ENCODE data around the gene FEM1C. TPM values are rescaled to one million over a fixed set of nuclear protein-coding genes. Genes with fewer than 3 reads are reported as not detected.
A peak's percentile ranks its signal among the peaks of the same experiment; 100 is the strongest.

FEM1C gene
- total and polyA plus RNA-seq, 9 of the 15 experiments (the other 6 are each of a cell fraction or from before 2014, with no cell fraction given): 1.4 to 9.3 (median 4.3) TPM

DNA sequence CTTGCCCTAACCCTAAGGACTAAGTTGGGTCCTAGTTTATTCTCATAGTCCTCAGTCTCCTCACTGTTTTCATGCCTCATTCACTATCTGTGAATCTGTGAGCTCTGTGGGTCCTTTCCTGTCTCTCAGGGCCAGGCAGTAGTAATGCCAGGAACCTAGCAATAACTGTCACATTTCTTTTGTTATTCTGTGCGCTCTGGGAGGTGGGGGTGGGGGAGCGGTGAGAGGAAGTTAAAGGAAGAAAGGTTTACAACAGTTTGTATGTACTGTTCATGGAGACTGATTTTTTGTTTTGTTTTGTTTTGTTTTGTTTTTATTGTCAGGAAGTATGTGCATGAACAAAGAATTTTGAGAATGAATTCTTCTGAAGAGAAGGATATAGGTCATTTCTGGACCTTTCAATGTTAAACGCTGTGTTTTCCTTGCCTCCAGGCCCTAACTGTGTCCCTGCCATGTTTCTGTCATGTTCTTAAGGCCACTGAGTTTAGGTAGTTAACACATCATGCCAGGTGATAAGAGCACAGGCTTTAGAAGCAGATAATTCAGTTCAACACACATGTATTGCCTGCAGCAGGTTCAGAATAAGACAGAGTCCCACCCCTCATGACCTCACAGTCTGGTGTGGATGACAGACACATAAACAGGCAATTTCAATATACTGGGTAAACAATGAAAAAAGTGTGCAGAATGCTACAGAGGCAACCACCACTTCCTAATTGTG is 13.3 kb upstream of the FEM1C start:
- CTCF ChIA-PET (ENCODE audit: low intra/inter-chr PET ratio): no interaction called here

More for the DNA sequence above, 13.3 kb upstream of the FEM1C start:
- Histone ChIP-seq H3K4me2 (ENCODE audit: insufficient read depth, low read length) (no peak overlapping the region), H3K79me2 (ENCODE audit: control insufficient read depth, insufficient read depth, low read length) (no peaks in the 10 kb centered on the region), H3K9me1 (ENCODE audit: control insufficient read depth, insufficient read depth, low read length) (no peaks in the 10 kb centered on the region), H3K4me1 (replicated peaks in 1 of 2; ENCODE audit: control insufficient read depth in 2 of 2, insufficient read depth in 2 of 2, low read length in 2 of 2) (no peaks in the 10 kb centered on the region; a peak in 1 of 5 replicates), H4K20me1 (replicated peaks; ENCODE audit: control insufficient read depth, insufficient read depth, low read length) (no peaks in the 10 kb centered on the region), H3K36me3 (ENCODE audit: control insufficient read depth, insufficient read depth, low read length) (no peaks in the 10 kb centered on the region), H3K27me3 (ENCODE audit: control insufficient read depth in 2 of 2, insufficient read depth in 2 of 2, low read length in 2 of 2) (no peaks in the 10 kb centered on the region), H3K9me3 (replicated peaks; ENCODE audit: control insufficient read depth, insufficient read depth, low read depth, low read length) (no peaks in the 10 kb centered on the region), H3K9ac (ENCODE audit: insufficient read depth in 1 of 2, low read depth in 2 of 2, low read length in 2 of 2) (no peak overlapping the region), H3K27ac (ENCODE audit: extremely low read depth, low read depth, low read length) (no peak overlapping the region), H2AFZ (ENCODE audit: low read depth, low read length) (peak overlapping the region; percentile 70), H3K4me3 (no peak overlapping the region)
- in situ Hi-C loops (cut with MboI) (no loop called here), intact Hi-C loops (cut with micrococcal nuclease) (no loop called here)
- TF ChIP-seq MAZ (CRISPR knock-in tag; conservative IDR thresholded peaks at IDR 0.05 in 1 of 2, IDR thresholded peaks at IDR 0.05 in 1 of 2) (no peak), SIN3A (IDR thresholded peaks at IDR 0.05; ENCODE audit: borderline replicate concordance in 2 of 2, control insufficient read depth in 1 of 2, low read depth in 2 of 2, low read length in 2 of 2) (no peak), GABPB2 (CRISPR knock-in tag; conservative IDR thresholded peaks at IDR 0.05) (no peak), SREBF2 (CRISPR knock-in tag; IDR thresholded peaks at IDR 0.05) (no peak), NFIC (IDR thresholded peaks at IDR 0.05) (no peak), LEF1 (IDR thresholded peaks at IDR 0.05) (no peak), MCM3 (IDR thresholded peaks at IDR 0.05) (no peak), MEIS2 (IDR thresholded peaks at IDR 0.05; ENCODE audit: partially characterized antibody) (no peak), RBM14 (IDR thresholded peaks at IDR 0.05; ENCODE audit: borderline replicate concordance, insufficient read depth, low read depth, low read length) (no peak)
- TF ChIP-seq, protein P1, sequence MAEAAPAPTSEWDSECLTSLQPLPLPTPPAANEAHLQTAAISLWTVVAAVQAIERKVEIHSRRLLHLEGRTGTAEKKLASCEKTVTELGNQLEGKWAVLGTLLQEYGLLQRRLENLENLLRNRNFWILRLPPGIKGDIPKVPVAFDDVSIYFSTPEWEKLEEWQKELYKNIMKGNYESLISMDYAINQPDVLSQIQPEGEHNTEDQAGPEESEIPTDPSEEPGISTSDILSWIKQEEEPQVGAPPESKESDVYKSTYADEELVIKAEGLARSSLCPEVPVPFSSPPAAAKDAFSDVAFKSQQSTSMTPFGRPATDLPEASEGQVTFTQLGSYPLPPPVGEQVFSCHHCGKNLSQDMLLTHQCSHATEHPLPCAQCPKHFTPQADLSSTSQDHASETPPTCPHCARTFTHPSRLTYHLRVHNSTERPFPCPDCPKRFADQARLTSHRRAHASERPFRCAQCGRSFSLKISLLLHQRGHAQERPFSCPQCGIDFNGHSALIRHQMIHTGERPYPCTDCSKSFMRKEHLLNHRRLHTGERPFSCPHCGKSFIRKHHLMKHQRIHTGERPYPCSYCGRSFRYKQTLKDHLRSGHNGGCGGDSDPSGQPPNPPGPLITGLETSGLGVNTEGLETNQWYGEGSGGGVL (CRISPR knock-in tag; IDR thresholded peaks at IDR 0.05): no peak
- FAIRE-seq (no peak), DNase-seq (ENCODE audit: extremely low read depth in 1 of 4, low spot score in 3 of 4) (no peak), ATAC-seq (no peak; the same call in 2 of the 3 replicates)
- no TSS peak for BruUV-seq (replicated peaks)
- POLR2A ChIA-PET: no interaction called here
- 36% methylated on average over 3 of the region's 3 CpGs for WGBS (ENCODE audit: insufficient coverage, low coverage, missing lambda C conversion rate)
